ENCODE results near the gene SRD5A3.
A peak's percentile ranks its signal among the peaks of the same experiment; 100 is the strongest.

The SRD5A3 gene

GRCh38 chr4:55318175-55319129 lies 27.6 kb upstream of the SRD5A3 start:
- no peak overlapping the region for H3K4me3 ChIP-seq (IDR thresholded peaks at IDR 0.05; ENCODE audit: insufficient read depth, low read depth, low read length)
- no peaks in the 10 kb centered on the region for H3K36me3 ChIP-seq (ENCODE audit: insufficient read depth)
- H3K27ac ChIP-seq, result no peak overlapping the region
- no peak overlapping the region for H3K9ac ChIP-seq
- no peaks in the 10 kb centered on the region for H3K79me2 ChIP-seq (ENCODE audit: insufficient read depth, low read depth)
- H3K4me1 ChIP-seq (ENCODE audit: low read depth, poor library complexity, severe bottlenecking), result no peaks in the 10 kb centered on the region
- no peak overlapping the region for H2AFZ ChIP-seq (ENCODE audit: low read depth)
- H3K27me3 ChIP-seq (ENCODE audit: insufficient read depth, low read depth), result no peaks in the 10 kb centered on the region
- no peaks in the 10 kb centered on the region for H4K20me1 ChIP-seq (ENCODE audit: insufficient read depth)
- no peak for TF ChIP-seq CTCF (conservative IDR thresholded peaks at IDR 0.05; ENCODE audit: low read depth, low read length)
- no peak overlapping the region for H3K4me2 ChIP-seq

GRCh38 chr4:55321707-55322264 lies 24.3 kb upstream of the SRD5A3 start:
- no peaks in the 10 kb centered on the region for H3K4me1 ChIP-seq (ENCODE audit: low read depth, poor library complexity, severe bottlenecking)
- H3K4me3 ChIP-seq (IDR thresholded peaks at IDR 0.05; ENCODE audit: insufficient read depth, low read depth, low read length), result no peak overlapping the region
- no peak overlapping the region for H3K27ac ChIP-seq
- H4K20me1 ChIP-seq (ENCODE audit: insufficient read depth), result no peaks in the 10 kb centered on the region
- no peaks in the 10 kb centered on the region for H3K27me3 ChIP-seq (ENCODE audit: insufficient read depth, low read depth)
- no peaks in the 10 kb centered on the region for H3K79me2 ChIP-seq (ENCODE audit: insufficient read depth, low read depth)
- H3K36me3 ChIP-seq (ENCODE audit: insufficient read depth), result no peaks in the 10 kb centered on the region
- H2AFZ ChIP-seq (ENCODE audit: low read depth), result no peak overlapping the region
- peak; percentile 82 for TF ChIP-seq CTCF (conservative IDR thresholded peaks at IDR 0.05; ENCODE audit: low read depth, low read length)
- no peak overlapping the region for H3K4me2 ChIP-seq
- H3K9ac ChIP-seq, result no peak overlapping the region

GRCh38 chr4:55323375-55323774 lies 22.7 kb upstream of the SRD5A3 start:
- TF ChIP-seq CTCF (conservative IDR thresholded peaks at IDR 0.05; ENCODE audit: low read depth, low read length), result no peak
- H3K4me1 ChIP-seq (ENCODE audit: low read depth, poor library complexity, severe bottlenecking), result no peaks in the 10 kb centered on the region
- H3K27me3 ChIP-seq (ENCODE audit: insufficient read depth, low read depth), result no peaks in the 10 kb centered on the region
- no peak overlapping the region for H3K4me3 ChIP-seq (IDR thresholded peaks at IDR 0.05; ENCODE audit: insufficient read depth, low read depth, low read length)
- no peaks in the 10 kb centered on the region for H3K79me2 ChIP-seq (ENCODE audit: insufficient read depth, low read depth)
- no peak overlapping the region for H3K9ac ChIP-seq
- no peak overlapping the region for H2AFZ ChIP-seq (ENCODE audit: low read depth)
- no peaks in the 10 kb centered on the region for H4K20me1 ChIP-seq (ENCODE audit: insufficient read depth)
- no peak overlapping the region for H3K27ac ChIP-seq
- no peak overlapping the region for H3K4me2 ChIP-seq
- H3K36me3 ChIP-seq (ENCODE audit: insufficient read depth), result no peaks in the 10 kb centered on the region

- Histone ChIP-seq H3K79me2 (ENCODE audit: insufficient read depth, low read depth) (no peaks in the 10 kb centered on the region), H3K36me3 (ENCODE audit: insufficient read depth) (no peaks in the 10 kb centered on the region), H3K27ac (no peak overlapping the region), H3K4me1 (ENCODE audit: low read depth, poor library complexity, severe bottlenecking) (no peaks in the 10 kb centered on the region), H3K9ac (no peak overlapping the region), H2AFZ (ENCODE audit: low read depth) (no peak overlapping the region), H3K4me3 (IDR thresholded peaks at IDR 0.05; ENCODE audit: insufficient read depth, low read depth, low read length) (no peak overlapping the region), H3K27me3 (ENCODE audit: insufficient read depth, low read depth) (no peaks in the 10 kb centered on the region), H4K20me1 (ENCODE audit: insufficient read depth) (no peaks in the 10 kb centered on the region), H3K4me2 (no peak overlapping the region)
- no peak for TF ChIP-seq CTCF (conservative IDR thresholded peaks at IDR 0.05; ENCODE audit: low read depth, low read length)
Measured at GRCh38 chr4:55326629-55327028, 19.4 kb upstream of the SRD5A3 start.
